ENCODE results near the gene SIPA1L3.

The SIPA1L3 gene

GRCh38 chr19:37947778-37948177 lies 40.8 kb downstream of the SIPA1L3 start:
- DNase-seq, result no peak

GRCh38 chr19:37948362-37948761 lies 41.4 kb downstream of the SIPA1L3 start:
- no peak for DNase-seq

- no peak for DNase-seq
Measured at GRCh38 chr19:37950471-37951175, 43.6 kb downstream of the SIPA1L3 start.

DNA sequence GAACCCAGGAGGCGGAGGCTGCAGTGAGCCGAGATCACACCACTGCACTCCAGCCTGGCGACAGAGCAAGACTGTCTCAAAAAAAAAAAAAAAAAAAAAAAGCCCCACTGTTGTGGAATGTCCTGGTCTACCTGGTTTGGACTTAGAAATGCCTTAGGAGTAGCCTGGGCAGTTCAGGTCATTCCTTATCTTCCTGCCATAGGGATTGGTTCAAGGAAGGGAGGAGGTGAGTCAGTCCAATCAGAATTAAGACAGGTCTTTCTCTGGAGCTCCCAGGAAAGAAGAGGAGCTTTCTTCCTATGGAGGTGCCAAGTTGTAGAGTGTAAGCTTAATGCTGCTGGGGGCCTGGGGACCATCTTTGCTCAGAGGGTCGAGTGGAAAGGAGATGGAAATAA lies 44.8 kb downstream of the SIPA1L3 start:
- no peak for DNase-seq

GRCh38 chr19:37953171-37953917 lies 46.3 kb downstream of the SIPA1L3 start:
- DNase-seq, result no peak

- DNase-seq, result no peak
Measured at GRCh38 chr19:37953918-37954303, 46.9 kb downstream of the SIPA1L3 start.

- no peak for DNase-seq
Measured at GRCh38 chr19:37954421-37954874, 47.4 kb downstream of the SIPA1L3 start.

DNA sequence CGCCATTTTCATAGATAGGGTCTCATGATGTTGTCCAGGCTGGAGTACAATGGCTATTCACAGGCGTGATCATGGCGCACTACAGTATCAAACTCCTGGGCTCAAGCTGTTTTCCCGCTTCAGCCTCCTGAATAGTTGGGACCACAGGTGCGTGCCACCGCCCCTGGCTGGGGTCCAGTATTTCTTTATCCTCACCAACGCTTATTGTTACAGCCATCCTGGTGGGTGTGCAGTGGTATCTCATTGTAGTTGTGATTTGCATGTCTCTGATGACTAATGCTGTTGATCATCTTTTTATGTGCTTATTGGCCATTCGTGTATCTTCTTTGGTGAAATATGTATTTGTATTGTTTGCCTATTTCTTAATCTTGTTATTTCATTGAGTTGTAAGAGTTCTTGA lies 49.0 kb downstream of the SIPA1L3 start:
- DNase-seq, result peak; percentile 31

- DNase-seq, result no peak
Measured at GRCh38 chr19:37957176-37957575, 50.2 kb downstream of the SIPA1L3 start.

DNA sequence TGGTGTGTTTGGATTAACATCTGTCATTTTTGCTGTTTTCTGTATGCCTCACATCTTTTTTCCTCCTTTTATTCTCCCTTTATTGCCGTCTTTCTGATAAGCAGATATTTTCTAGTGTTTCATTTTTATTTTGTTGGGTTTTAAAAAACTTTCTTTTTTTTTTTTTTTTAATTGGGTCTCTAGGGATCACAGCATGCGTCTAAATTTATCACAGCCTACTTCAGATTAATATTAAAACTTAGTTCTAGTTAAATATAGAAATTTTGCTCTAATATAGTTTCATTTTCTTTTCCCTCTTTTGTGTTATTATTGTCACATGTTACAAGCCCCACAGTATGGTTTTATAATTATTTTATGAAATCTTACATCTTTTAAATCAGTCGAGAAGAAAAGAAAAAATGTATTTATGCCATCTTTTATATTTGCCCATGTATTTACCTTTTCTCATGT lies 52.7 kb downstream of the SIPA1L3 start:
- DNase-seq, result no peak

GRCh38 chr19:37961198-37961597 lies 54.2 kb downstream of the SIPA1L3 start:
- no peak for DNase-seq

DNA sequence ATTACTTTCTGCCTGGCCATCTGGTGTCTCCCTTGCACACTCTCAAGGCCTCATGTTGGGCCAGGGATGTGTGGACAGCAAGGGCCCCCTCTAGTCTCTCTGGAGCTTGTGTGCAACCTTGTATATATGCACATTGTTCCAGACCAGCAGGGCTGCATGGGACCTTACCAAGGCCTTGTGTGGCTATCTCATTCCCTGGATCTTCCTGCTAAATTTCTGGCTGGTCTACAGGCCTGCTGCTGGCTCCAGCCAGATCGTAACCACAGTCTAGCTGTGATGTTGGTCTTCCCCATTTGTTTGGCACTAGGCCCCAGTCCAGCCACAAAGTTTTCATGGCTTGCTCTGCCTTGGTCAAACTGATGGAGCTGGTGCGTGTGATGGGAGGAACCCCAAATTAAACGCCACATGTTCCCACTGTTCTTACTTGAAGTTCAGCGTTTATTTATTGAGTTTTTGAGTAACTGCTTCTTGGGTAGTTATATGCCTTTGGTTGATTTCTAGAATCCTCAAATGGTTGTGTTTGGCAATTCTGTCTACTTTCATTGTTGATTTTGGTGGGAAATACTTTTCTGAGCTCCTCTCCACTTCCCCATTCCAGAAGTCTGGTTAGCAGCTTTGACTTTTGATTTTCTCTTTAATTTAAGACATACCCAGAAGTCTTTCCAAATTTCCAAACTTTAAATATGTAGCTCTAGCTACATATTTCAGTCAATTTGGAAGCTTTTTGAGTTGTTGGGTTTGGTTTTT lies 56.4 kb downstream of the SIPA1L3 start:
- DNase-seq, result no peak

DNA sequence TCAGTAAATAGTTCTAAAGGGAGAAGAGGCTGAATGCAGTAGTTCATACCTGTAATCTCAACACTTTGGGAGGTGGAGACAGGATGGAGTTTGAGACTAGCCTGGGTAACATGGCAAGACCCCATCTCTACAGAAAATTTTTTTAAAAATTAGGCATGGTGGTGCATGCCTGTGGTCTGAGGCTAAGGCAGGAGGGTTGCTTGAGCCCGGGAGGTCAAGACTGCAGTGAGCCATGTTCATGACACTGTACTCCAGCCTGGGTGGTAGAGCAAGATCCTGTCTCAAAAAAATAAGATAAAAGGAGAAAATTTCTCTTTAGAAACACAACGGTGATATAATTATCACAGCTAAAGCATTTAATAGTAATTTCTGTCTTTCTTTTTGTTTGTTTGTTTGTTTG lies 57.1 kb downstream of the SIPA1L3 start:
- no peak for DNase-seq

DNA sequence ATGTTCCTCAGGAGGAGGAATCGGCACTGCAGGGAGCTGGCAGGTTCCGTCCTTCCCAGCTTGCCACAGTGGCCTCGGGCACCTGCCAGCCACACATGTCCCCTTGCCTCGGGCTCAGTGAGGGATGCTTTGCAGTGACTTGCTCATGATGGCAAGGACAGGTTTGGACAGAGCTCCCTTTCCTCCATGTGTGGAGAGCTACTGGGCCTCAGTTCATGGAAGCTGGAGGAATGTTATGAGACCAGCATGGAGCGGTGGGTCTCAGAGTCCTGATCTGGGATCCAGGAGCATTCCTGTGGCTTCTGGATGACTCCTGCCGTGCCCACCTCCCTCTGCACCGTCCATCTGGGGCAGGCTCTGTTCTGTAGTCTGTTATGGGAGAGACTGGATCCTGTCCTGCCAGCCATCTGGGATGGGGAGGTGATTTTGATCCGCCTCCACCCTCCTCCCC lies 59.2 kb downstream of the SIPA1L3 start:
- no peak for DNase-seq

GRCh38 chr19:37966662-37967231 lies 59.7 kb downstream of the SIPA1L3 start:
- DNase-seq, result no peak

GRCh38 chr19:37969695-37970094 lies 62.7 kb downstream of the SIPA1L3 start:
- DNase-seq, result no peak

DNA sequence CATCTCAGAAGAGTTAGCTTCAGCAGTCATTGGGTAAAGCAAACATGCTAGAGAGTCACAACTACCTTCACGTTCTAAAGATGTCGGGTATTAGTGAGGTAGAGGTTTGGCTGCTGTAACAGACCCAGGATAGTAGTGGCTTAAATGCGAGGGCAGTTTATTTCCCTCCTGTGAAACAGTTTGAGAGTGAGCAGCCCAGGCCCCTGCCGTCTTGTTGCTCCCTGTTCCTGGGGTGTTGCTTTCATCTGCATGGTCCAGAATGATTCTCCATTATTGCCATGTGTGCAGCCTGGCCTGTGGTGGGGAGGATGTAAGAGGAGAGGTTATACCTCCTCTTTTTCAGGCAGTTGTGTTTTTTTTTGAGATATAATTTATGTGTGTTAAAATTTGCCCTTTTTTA lies 63.7 kb downstream of the SIPA1L3 start:
- no peak for DNase-seq

DNA sequence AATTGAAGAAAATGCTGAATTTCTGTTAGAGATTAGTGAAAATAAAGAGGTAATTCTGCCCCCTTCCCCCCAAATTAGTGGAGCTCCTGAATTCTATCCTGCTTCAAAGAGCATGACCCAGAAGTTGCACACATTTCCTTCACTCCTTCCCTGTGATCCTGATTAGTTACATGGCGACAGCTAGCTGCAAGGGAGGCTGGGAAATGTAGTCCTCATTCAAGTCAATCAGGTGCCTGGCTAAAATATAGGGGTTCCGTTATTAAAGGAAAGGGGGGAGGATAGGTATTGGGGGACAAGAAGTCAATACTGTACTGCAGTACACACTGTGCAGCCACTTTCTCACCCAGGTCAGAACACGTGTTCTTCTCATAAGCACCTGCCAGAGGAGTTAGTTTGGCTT lies 65.8 kb downstream of the SIPA1L3 start:
- no peak for DNase-seq

DNA sequence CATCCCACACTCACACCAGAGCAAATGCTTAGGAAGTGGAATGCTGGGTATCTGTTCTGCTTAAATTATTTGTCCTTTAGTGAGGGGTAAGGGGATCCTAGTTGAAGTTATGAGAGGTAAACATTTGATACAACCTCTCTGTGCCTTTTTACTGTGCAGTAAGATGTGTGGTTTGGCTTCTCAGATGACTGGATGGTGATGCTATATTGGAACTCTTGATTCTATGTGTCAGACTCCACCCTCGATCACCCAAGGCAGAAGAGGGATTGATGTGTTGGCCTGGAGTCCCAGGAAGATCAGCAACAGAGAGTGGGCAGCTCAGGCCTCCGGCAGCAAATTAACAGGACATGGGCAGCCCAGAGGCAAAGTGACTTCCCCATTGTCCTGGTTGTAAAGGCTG lies 66.7 kb downstream of the SIPA1L3 start:
- no peak for DNase-seq

GRCh38 chr19:37975071-37975470 lies 68.1 kb downstream of the SIPA1L3 start:
- no peak for DNase-seq

GRCh38 chr19:37975596-37976515 lies 68.8 kb downstream of the SIPA1L3 start:
- DNase-seq, result no peak

GRCh38 chr19:37977391-37977790 lies 70.4 kb downstream of the SIPA1L3 start:
- DNase-seq, result no peak

Measured in DMS153 (cell line).